Lung (tissue), 12 donors: ENCODE results near the gene WDR20. TPM values are rescaled to one million over a fixed set of nuclear protein-coding genes. Genes with fewer than 3 reads are reported as not detected.

ENCODE experiments used
- ATAC-seq: fragments of 200-7000 bp; cut with Tn5 transposase; one replicate; pipeline ENCODE4 v1.9.1; 2020; ENCODE audit warnings: moderate number of reproducible peaks; ENCODE audit not compliant: insufficient read depth, low FRiP score
- DNase-seq, 3 donors: peaks; one replicate each; pipeline ENCODE4 v3.0.0-alpha.2; 2013 to 2017
- H3K27ac ChIP-seq, 2 donors: one replicate each; pipeline ENCODE4 v1.5.1; 2013; ENCODE audit warnings: mild to moderate bottlenecking in 2 of 2, moderate library complexity in 2 of 2, control low read depth in 1 of 2, inconsistent platforms in 1 of 2, low read depth in 1 of 2, low read length in 1 of 2
- H3K27me3 ChIP-seq, 3 donors: one replicate each; pipeline ENCODE4 v1.5.1; 2013; ENCODE audit warnings: low read length in 2 of 3; ENCODE audit not compliant: control insufficient read depth in 3 of 3, insufficient read depth in 3 of 3
- H3K36me3 ChIP-seq, 4 donors: one replicate each; pipeline ENCODE4 v1.5.1; 2013; ENCODE audit warnings: low read length in 4 of 4, mild to moderate bottlenecking in 1 of 4, moderate library complexity in 1 of 4; ENCODE audit not compliant: control insufficient read depth in 4 of 4, insufficient read depth in 4 of 4
- H3K4me1 ChIP-seq, 5 donors: one replicate each; pipeline ENCODE4 v1.5.1; 2013; ENCODE audit warnings: low read length in 5 of 5, mild to moderate bottlenecking in 2 of 5, moderate library complexity in 1 of 5; ENCODE audit not compliant: control insufficient read depth in 5 of 5, insufficient read depth in 5 of 5
- H3K4me3 ChIP-seq: one replicate; pipeline ENCODE4 v1.5.1; 2013; ENCODE audit warnings: mild to moderate bottlenecking, control low read depth, moderate library complexity
- H3K9ac ChIP-seq, 2 donors: one replicate each; pipeline ENCODE4 v1.5.1; 2013; ENCODE audit warnings: low read length in 2 of 2, control low read depth in 1 of 2; ENCODE audit not compliant: insufficient read depth in 1 of 2
- H3K9me3 ChIP-seq, 4 donors: one replicate each; pipeline ENCODE4 v1.5.1; 2013; ENCODE audit warnings: low read length in 3 of 4, mild to moderate bottlenecking in 1 of 4, moderate library complexity in 1 of 4; ENCODE audit not compliant: control insufficient read depth in 4 of 4, insufficient read depth in 3 of 4
- whole genome bisulfite sequencing, 2 donors: extraction: QIAGEN DNeasy Blood & Tissue Kit; methylation state at CpG; one replicate each; pipeline ENCODE4 v1.1.7; 2013; 5-methylcytosine and 5-hydroxymethylcytosine counted together
- polyA plus RNA-seq, 2 donors: library from polyadenylated mRNA; stranded (reverse); fragments of 200-250 nt; gene quantifications; one replicate each; pipeline ENCODE4 v1.2.1, GENCODE V29; 2013
- total RNA-seq, 2 donors: library from RNA; depleted of rRNA in 1 of 2; stranded (reverse); fragments of >200 nt in 1 of 2; gene quantifications; one replicate each; pipeline ENCODE4 v1.2.1, GENCODE V29; 2014 to 2021
- TF ChIP-seq, protein P1 (sequence below): IDR thresholded peaks from 2 replicates; pipeline ENCODE4 v1.5.1; 2012; ENCODE audit warnings: mild to moderate bottlenecking; ENCODE audit errors: control extremely low read depth, extremely low read depth
- donor health status: control.
- donor health status: control.
- donor health status: Bipolar disorder and iron deficiency.
- donor health status: healthy.
- donor health status: DM: yes; HTN: yes; CAD: no.

The WDR20 gene
- total and polyA plus RNA-seq, 4 donors, result 10.3 to 30.7 (median 19.7) TPM

DNA sequence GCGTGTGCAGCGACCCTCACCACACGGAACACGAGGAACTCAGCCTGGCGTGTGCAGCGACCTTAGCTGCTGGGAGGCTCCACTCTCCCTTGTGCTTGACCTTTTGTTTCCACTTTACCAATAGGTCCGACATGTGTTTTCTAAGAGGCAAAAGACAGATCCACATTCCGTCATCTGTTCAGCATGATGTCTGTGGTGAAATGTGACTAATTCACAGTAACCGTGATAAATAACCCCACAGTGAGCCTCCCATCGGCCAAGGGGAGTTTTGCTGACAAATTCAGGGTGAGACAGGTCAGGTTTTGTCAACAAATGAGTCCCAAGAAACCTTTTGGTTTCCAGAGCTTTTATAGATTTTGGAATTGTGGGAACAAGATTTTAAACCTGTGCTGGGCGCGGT is 109.3 kb downstream of the WDR20 start:
- ATAC-seq, result no peak
- TF ChIP-seq, protein P1, sequence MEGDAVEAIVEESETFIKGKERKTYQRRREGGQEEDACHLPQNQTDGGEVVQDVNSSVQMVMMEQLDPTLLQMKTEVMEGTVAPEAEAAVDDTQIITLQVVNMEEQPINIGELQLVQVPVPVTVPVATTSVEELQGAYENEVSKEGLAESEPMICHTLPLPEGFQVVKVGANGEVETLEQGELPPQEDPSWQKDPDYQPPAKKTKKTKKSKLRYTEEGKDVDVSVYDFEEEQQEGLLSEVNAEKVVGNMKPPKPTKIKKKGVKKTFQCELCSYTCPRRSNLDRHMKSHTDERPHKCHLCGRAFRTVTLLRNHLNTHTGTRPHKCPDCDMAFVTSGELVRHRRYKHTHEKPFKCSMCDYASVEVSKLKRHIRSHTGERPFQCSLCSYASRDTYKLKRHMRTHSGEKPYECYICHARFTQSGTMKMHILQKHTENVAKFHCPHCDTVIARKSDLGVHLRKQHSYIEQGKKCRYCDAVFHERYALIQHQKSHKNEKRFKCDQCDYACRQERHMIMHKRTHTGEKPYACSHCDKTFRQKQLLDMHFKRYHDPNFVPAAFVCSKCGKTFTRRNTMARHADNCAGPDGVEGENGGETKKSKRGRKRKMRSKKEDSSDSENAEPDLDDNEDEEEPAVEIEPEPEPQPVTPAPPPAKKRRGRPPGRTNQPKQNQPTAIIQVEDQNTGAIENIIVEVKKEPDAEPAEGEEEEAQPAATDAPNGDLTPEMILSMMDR, result no peak

DNA sequence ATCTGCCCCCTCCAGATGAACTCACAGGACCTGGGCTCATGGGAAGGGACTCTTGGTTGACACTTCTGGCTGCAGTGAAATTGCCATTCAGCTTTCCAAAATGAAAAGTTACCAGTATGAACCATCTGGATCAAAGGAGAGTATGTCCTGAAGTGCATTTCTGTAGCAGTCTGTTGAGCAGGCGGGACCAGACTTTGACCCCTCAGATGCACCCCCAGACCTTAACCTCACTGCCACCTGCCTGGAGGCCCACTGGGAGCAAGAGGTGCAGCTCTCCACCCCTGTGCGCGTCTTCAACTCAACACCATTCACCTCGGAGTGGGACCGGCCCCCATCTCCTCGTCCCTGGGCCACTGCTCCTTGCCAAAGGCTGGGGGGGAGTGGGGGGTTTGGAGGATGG is 110.3 kb downstream of the WDR20 start:
- no peaks in the 10 kb centered on the region for H3K9me3 ChIP-seq
- ATAC-seq (no peak), DNase-seq (no peak)
- WGBS, 2 donors, result 95 to 100% methylated on average over 6 of the region's 6 CpGs
- H3K27ac ChIP-seq, result no peak overlapping the region
- no peak overlapping the region for H3K4me3 ChIP-seq
- H3K4me1 ChIP-seq, result no peaks in the 10 kb centered on the region
- H3K9ac ChIP-seq, result no peak overlapping the region
- TF ChIP-seq, protein P1, result no peak
- no peaks in the 10 kb centered on the region for H3K27me3 ChIP-seq
- H3K36me3 ChIP-seq, result peaks cover 0 to 6% (median 3%) of the 10 kb centered on the region in 4 donors

More for the DNA sequence above, 109.3 kb downstream of the WDR20 start:
- Histone ChIP-seq H3K27ac (no peak overlapping the region), H3K9me3 (no peaks in the 10 kb centered on the region), H3K27me3 (no peaks in the 10 kb centered on the region), H3K9ac (no peak overlapping the region), H3K4me1 (no peaks in the 10 kb centered on the region), H3K4me3 (no peak overlapping the region), H3K36me3 (peaks cover 0 to 6% (median 3%) of the 10 kb centered on the region in 4 donors)
- 94 to 95% methylated on average over 12 of the region's 12 CpGs for WGBS, 2 donors
- no peak for DNase-seq

DNA sequence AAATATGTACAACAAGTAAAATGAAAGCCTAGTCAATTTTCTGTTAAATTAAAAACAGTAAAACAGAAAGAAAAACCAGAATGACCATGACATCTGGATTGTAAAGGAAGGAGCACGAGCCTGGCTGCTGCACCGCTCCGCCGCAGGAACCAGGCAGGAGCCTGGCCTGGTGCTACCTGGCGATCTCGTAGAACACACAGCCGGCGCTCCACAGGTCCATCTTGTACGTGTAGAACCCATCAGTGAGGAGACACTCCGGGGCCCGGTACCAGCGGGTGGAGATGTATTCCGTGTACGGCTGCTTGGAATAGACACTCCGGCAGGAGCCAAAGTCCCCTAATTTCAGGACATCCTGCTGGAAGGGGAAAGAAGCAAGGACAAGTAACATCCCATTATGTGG is 110.9 kb downstream of the WDR20 start:
- H3K36me3 ChIP-seq, result peaks cover 0 to 6% (median 3%) of the 10 kb centered on the region in 4 donors
- no peak for ATAC-seq
- 95 to 96% methylated on average over 15 of the region's 15 CpGs for WGBS, 2 donors
- TF ChIP-seq, protein P1, result no peak
- peaks cover 0 to 5% (median 0%) of the 10 kb centered on the region in 5 donors for H3K4me1 ChIP-seq
- H3K4me3 ChIP-seq, result no peak overlapping the region
- no peak for DNase-seq
- no peaks in the 10 kb centered on the region for H3K27me3 ChIP-seq
- no peak overlapping the region for H3K27ac ChIP-seq
- H3K9me3 ChIP-seq, result no peaks in the 10 kb centered on the region
- no peak overlapping the region for H3K9ac ChIP-seq

DNA sequence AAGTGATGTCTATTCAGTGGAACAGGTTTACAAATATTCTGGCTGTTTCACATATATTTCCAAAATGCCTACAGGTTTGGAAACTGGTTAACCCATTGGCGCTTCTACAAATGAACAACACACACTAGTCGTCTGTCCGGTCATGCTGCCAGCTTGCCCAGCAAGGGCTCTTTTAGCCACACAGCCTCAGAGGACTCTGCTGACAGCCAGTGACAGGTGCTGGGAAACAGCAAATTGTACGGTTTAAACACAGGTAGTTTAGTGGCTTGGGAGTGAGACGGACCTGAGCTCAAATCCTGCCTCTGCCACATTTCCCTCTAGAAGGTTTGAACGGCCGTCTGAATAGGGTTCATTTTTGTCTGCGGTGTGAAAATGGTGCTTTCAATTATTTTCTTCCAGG is 111.5 kb downstream of the WDR20 start:
- ATAC-seq, result no peak

More for the DNA sequence above, 111.5 kb downstream of the WDR20 start:
- peaks cover 0 to 6% (median 3%) of the 10 kb centered on the region in 4 donors for H3K36me3 ChIP-seq
- no peak overlapping the region for H3K4me3 ChIP-seq
- H3K4me1 ChIP-seq, result peaks cover 0 to 6% (median 0%) of the 10 kb centered on the region in 5 donors
- WGBS, 2 donors, result 95 to 96% methylated on average over 8 of the region's 8 CpGs
- H3K27me3 ChIP-seq, result no peaks in the 10 kb centered on the region
- DNase-seq, result no peak
- H3K9me3 ChIP-seq, result no peaks in the 10 kb centered on the region
- TF ChIP-seq, protein P1, result no peak
- no peak overlapping the region for H3K27ac ChIP-seq
- no peak overlapping the region for H3K9ac ChIP-seq
